HS-27A (cell line): ENCODE results near the gene THBS4.

ENCODE experiments used
- DNase-seq: peaks from one replicate; pipeline ENCODE4 v3.0.0-alpha.2; 2012; ENCODE audit warnings: low read depth, missing footprints

Gene THBS4

DNA sequence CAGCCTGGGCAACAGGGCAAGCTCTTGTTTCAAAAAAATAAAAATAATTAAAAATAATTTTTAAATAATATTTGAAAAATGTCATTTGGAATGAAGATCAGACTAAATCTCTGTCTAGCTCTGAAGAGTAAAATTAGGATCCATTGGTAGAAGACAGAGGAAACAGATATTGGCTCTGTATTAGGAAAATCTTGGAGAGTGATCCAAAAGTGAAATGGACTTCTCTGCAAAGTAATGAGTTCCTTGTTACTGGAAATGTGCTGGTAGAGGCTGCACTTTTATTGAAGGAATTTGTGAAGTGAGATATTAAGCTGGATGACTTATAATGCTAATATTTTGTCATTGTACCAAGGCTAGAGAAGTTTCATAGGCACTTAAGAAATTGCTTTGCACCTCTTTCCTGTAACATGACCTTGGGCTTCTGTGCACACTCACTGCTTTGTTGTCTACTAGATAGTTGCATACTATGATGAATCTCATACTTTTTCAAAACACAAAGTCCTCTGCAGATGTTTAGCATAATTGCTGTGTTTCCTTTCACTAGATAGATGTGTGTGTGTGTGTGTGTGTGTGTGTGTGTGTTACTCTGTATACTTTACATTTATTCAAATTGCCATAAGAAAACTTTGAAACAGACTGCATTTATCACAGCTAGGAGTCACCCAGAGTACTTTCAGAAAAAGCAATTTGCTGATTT, 13.1 kb downstream of the THBS4 start:
- DNase-seq: no peak

- no peak for DNase-seq
These were observed 17.3 kb downstream of the THBS4 start for GRCh38 chr5:80052464-80052863.

DNA sequence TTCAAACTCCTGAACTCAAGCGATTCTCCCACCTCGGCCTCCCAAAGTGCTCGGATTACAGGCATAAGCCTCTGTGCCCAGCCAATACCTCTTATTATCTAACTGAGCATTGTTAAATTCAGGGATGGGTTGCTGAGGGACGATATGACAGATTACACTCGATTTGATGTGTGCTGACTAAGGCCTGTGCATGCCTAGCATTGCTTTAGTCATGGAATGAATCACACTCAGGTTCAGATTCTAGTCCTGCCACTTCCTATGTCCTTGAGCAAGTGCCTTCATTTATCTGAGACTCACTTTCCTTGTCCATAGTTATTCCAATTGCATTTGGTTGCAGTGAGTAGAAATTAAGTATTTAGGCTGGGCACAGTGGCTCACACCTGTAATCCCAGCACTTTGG, 19.5 kb downstream of the THBS4 start:
- no peak for DNase-seq

DNA sequence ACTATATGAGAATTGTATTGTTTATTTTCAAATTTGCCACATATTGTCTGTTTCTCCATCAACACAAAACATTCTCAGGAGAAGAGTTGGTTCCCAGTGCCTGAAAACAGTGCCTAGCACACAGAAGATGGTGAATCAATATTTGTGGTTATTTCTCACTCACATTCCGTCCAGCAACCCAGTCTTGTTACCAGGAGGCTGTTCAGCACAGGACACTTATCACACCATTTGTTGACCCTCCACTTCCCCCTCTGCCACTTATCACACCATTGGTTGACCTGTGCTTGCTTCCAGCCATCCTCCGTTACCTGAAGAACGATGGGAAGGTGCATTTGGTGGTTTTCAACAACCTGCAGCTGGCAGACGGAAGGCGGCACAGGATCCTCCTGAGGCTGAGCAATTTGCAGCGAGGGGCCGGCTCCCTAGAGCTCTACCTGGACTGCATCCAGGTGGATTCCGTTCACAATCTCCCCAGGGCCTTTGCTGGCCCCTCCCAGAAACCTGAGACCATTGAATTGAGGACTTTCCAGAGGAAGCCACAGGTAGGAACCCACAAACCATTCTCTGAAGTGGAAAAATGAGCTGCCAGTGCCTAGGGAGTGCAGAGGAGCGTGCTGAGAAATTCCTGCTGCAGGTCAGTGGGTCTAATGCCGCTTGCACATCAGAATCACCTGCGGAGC, 20.5 kb downstream of the THBS4 start:
- no peak for DNase-seq

GRCh38 chr5:80057099-80057498, 22.0 kb downstream of the THBS4 start:
- DNase-seq: no peak

- DNase-seq: no peak
These were observed 22.8 kb downstream of the THBS4 start for GRCh38 chr5:80057921-80058320.

GRCh38 chr5:80059354-80059980, 24.3 kb downstream of the THBS4 start:
- no peak for DNase-seq

- DNase-seq: no peak
These were observed 25.8 kb downstream of the THBS4 start for GRCh38 chr5:80060966-80061365.

GRCh38 chr5:80061547-80061946, 26.4 kb downstream of the THBS4 start:
- no peak for DNase-seq

DNA sequence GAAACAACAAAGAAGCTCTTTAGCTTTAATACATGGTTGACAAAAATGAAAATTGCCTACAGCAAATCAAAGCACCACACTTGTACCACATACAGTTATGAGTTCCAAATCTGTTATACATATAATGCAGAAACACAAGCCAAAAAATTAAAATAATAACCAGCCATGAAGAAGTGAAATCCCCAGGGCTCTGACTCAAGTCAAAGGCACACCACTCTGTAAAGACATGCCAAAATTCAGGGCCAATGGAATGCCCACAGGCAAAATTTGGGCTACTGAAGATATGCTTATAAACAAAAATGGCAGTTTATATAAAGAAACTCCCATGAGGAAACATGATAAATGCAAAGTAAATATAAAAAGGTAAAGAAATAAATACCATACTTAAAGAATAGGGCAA, 29.0 kb downstream of the THBS4 start:
- no peak for DNase-seq

GRCh38 chr5:80067016-80067415, 31.9 kb downstream of the THBS4 start:
- no peak for DNase-seq

DNA sequence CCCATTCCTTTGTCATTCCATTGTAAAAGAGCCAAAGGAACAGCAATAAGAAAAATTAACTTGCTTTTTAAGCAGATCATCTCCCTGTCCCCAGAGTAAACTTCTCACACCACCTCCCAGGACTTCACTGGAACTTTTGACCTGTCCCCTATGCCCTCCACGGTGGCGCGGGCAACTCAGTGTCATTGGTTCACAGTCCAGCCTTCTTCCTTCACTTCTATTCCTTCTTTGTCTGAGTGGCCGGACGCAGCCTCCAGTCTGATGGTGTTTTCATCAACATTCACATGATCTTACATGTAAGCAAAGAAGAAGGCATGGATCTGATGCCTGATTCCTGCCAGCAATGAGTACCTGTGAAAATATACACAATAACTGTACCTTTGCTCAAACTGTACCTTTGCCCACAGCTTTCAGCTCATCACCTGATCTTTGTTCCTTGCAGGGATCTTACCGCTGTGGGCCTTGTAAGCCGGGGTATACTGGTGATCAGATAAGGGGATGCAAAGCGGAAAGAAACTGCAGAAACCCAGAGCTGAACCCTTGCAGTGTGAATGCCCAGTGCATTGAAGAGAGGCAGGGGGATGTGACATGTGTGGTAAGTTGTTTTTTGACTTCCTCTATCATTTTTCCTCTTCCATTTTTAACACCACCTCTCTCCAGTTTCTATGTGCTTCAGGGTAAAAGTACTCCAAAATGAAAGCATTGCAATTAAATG, 32.5 kb downstream of the THBS4 start:
- DNase-seq: no peak

DNA sequence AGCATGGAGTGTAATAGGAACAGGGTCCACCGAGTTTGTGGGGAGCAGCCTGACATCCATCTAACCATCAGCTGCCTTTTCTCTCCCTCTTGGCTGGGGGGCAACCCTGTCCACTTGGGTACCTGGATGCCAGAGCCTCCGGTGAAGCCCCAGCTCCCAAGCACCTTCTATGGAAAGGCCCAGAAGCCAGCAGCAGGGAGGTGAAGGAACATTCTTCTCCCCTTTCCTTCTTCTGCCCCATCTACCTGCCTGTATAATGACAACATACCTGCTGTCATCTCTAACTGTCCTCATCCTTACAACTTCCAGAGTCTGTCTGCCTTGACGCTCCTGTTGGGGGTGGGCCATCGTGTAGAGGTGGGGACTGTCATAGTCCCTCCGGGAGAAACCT, 33.1 kb downstream of the THBS4 start:
- no peak for DNase-seq

- DNase-seq: no peak
These were observed 33.6 kb downstream of the THBS4 start for GRCh38 chr5:80068775-80069174.

DNA sequence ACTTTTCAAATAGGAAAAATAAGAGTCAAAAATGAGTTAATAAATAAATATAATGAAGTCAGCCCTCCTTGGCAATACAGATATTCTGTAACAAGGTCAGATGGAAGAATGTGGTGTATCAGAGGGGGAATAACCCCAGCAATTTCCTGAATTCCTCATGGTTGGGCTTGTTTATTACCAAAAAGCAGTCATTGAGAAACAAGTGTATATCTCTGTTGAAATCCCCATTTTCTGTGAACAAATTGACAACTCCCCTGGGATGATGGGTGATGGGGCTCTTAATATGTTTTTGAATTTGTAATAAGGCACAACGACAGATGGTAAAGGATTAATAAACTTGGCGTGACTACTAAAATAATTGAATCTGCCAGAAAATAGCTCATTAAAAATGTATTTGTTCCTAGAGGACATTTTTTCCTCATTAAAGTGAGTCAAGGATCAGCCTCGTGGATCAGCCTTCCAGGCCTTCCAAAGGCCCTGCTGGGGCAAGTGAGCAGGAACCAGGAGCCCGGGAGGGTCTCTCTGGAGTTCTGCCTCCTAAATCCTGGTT, 34.2 kb downstream of the THBS4 start:
- no peak for DNase-seq

DNA sequence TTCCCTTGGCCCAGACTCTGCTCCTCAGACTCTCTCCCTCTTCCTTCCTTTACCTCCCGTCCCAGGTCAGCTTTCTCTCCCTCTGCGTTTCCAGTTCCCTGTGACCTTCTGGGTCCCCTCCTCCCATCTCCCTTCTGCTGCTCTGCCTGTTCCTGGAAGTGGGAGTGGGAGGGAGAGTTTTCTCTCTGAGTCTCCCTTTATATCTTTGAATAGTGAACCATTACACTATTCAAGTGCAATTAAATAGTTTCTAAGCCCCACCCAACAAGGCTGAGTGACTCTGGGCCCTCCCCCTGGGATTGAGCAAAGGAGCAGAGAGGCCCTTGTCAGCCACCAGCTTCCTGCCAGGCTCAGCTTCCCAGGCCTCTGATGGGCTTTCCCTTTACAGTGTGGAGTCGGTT, 34.8 kb downstream of the THBS4 start:
- no peak for DNase-seq

DNA sequence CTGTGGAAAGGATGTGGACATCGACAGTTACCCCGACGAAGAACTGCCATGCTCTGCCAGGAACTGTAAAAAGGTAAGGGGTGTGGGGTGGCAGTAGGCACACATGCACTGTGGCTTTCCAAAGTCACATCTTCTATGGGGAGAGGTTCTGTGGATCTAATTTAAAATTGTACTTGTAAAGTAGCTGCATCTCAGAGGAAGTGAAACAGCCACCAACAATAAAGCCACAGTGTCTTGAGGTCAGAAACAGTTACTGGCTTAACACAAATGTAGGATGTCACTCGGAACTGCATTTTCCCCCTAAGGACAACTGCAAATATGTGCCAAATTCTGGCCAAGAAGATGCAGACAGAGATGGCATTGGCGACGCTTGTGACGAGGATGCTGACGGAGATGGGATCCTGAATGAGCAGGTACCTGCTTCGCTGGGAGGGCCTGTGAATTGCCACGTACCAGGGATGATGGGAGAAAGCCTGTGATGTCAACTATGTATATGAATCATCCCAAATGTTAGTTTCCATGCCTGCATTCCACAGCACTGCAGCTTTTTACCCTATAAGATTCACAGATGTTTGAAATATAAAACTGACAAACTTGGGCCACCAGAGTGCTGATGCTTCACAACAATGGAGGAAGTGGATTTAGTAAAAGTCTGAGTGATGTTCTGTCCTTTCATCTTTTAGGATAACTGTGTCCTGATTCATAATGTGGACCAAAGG, 35.3 kb downstream of the THBS4 start:
- no peak for DNase-seq

DNA sequence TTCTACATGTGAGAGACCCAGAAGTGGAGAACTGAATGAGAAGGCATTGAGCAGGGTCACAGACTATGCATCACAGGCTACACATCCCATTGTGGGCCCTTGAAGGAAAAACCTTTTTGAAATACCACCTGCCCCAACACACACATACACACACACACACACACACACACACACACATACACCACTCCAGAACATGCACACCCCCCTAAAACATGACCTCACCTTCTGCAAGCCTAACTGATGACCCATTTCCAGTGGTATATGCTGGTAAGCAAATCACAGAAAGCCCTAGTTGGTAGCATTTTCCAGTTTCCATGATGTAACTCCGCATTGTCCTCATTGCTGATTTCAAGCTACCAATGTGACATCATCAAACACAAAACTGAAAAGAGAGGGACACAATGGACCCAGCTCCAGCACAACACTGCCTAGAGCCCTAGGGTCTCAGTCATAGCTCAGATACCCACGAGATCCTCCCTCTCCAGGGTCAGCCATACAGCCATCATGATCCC, 36.4 kb downstream of the THBS4 start:
- DNase-seq: no peak

DNA sequence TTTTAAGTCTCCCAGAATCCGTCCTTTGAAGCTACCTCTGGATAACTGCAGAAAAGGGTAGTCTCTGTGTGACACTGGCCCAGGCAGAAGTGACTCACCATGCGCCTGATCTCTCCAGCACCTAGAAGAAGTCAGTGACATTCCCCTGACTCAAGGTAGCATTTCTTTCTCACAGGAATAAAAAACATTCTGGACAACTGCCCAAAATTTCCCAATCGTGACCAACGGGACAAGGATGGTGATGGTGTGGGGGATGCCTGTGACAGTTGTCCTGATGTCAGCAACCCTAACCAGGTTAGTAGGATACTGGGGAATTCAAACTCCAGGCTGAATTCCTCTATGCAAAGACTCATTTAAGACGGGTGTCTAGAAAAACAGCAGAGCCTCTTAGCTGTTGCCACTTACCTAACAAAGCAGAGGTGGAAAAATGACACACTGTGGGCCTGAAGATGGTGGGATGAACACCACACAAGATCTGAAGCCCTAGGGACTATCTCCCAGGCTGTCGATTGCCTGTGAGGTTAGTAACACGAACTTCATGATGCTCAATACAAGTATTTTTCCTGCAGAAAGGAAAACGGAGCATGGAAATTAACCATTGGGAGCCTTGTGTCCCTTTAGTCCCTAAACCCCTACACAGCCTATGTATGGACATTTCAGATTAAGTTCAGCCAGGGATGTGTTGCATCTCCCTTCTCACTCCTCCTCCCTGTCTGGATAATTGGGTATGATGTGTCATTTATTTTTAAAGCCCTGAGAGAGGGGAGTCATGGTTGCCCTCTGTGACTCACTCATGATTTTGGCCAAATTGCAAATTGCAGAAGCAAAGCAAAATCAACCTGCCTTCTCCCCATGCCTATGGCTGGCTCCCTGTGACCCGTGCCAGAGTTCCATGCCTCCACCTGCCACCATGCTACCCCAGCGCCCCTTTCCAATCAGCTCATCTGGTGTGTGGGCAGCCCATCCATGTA, 37.2 kb downstream of the THBS4 start:
- DNase-seq: no peak
